NOMO-1 treated with dmso at 0.1 percent for 144 hours (cell line): ENCODE results near the gene CILP2.

ENCODE experiments used
- DNase-seq: peaks from one replicate; lab custom pipeline; 2025; ENCODE audit not compliant: unreplicated experiment; lab: John Stamatoyannopoulos, UW

Gene CILP2

GRCh38 chr19:19505669-19506326, 32.3 kb upstream of the CILP2 start:
- no peak for DNase-seq

DNA sequence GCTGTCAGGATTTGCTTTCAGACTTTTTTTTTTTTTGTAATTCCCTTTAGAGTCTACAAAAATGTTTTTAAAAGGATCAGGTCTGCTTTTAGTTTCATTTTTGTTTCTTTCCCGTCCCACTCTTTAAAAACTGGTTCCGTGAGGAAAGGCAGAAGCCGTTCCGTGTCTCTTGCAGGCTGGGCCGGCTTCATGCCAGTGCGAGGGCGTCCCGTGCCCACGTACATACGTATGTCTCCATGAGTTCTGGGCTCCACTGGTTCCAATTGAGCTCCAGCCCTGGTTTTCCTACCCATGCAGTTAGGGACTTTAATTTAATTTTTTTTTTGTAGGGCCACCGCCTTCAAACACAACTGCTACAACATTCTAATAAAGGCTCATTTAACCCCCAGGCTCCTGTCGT, 31.5 kb upstream of the CILP2 start:
- no peak for DNase-seq

DNA sequence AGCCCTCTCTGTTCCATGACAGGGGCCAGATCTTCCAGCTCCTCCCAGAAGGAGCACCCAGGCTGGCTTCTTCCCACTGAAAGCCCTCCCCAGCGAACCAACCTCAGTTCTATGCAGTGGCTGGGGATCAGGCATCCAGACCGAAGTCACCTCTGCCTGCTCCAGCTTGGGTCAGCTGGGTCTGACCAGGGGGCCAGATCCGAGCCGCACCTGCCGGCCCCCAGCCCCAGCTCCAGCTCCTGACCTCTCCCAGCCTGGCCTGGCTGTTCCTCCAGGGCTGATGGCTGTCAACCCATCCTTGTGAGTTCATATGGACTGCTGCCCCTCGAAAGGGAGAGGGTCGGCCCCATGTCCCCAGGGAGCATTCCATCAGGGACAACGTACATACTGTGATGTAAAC, 30.7 kb upstream of the CILP2 start:
- DNase-seq: no peak

- DNase-seq: no peak
Observed at GRCh38 chr19:19508217-19508616, 29.8 kb upstream of the CILP2 start.

- DNase-seq: no peak
Observed at GRCh38 chr19:19510432-19510831, 27.6 kb upstream of the CILP2 start.

DNA sequence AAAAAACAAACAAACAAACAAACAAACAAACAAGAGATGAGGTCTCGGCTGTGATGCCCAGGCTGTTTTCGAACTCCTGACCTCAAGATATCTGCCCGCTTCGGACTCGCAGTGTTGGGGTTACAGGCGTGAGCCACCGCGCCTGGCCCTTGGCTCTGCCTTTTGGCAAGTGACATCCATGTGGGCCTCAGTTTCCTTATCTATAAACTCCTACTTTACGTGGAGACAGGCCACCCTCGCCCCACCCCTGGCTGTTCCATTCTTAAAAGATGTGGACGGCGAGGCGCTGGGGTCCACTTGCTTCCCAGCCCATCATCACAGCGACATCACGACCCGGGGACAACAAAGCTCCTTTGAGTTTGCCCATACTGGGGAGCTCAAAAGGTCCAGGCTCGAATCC, 24.4 kb upstream of the CILP2 start:
- no peak for DNase-seq

GRCh38 chr19:19514215-19514657, 23.8 kb upstream of the CILP2 start:
- DNase-seq: no peak

DNA sequence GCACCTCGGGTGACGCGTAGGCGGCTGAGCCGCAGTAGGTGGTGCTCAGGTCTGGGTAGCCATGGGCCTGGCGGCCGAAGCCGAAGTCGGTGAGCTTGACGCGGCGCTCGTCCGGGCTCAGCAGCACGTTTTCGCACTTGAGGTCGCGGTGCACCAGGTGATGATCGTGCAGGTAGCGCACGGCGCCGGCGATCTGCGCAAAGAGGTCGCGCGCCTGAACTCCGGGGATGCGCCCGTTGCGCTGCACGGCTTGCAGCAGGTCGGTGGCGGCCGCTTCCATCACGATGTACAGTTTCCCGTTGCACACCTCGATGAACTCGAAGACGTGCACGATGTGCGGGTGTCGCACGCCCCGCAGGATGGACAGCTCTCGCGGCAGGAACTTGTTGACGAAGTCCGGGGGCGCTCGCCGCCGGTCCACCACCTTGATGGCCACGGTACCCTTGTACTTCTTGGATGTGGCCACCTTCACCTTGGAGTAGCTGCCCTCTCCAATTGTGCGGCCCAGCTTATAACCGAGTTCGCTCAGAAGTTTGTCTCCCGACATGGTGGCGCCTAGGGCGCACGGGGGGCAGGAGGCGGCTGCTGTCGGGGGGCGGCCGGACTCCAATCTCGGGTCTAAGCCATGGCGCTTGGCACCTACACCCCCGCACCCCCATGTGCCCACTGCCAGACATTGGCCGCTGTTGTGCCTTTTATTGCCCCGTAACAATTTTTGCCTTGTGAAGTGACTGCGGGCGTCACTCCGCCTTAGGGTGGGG, 23.0 kb upstream of the CILP2 start, which contains the start of gene TSSK6:
TSSK6 (minus strand) TSS at position 668 of the 761 bp plus-strand sequence; CDS start at position 547, 121 bp downstream.
- DNase-seq: no peak

DNA sequence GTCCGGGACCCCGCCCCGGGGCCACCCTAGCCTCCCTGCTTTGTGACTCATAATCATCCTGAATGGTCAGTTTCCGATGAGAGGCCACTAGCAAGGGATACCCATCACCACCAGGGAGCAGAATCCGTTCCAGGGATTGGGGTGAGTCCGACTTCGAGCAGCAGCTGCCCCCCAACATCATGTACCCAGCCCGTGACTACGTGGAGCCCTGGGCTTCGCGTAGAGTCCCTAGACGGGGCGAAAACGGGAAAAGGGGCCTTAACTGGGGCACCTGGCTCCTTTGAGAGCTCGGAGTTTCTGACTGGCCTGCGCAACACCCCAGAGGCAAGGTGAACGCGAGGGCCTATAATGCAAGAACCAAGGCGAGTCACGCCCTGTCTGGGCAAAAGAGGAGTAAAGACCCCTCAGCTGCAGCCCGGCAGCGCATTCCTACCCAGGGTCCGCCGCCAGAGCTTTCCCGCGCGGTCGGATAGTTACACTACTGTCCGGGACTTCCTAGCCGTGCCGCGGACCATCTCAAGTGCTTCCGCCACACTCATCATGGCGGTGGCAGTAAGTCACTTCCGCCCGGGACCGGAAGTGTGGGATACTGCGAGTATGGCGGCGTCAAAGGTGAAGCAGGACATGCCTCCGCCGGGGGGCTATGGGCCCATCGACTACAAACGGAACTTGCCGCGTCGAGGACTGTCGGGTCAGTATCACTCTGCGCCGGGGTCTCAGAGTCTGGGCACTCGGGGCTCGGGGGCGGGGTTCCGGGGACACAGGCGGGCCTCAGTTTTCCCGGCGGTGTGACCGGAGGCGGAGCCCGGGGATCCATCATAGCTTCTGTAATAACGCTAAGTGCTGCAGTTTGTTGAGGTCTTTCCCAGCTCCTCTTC, 22.2 kb upstream of the CILP2 start, which contains the start of gene NDUFA13:
NDUFA13 (plus strand) TSS at position 584 of the 878 bp plus-strand sequence; CDS start at position 598, 14 bp downstream.
- DNase-seq: peak; percentile 75

DNA sequence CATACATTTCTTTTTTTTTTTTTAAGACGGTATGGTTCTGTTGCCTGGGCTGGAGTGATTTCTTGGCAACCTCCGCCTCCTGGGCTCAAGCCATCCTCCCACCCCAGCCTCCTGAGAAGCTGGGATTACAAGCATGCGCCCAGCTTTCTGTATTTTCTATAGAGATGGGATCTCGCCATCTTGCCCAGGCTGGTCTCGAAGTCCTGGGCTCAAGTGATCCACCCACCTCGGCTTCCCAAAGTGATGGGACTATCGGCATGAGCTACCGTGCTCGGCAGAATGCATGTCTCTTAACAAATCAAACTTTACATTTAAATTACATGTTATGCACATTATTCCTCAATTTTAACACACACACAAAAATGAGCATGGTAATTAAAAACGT, 20.8 kb upstream of the CILP2 start:
- no peak for DNase-seq

GRCh38 chr19:19520989-19521388, 17.1 kb upstream of the CILP2 start:
- no peak for DNase-seq

GRCh38 chr19:19523177-19523576, 14.9 kb upstream of the CILP2 start:
- DNase-seq: no peak

DNA sequence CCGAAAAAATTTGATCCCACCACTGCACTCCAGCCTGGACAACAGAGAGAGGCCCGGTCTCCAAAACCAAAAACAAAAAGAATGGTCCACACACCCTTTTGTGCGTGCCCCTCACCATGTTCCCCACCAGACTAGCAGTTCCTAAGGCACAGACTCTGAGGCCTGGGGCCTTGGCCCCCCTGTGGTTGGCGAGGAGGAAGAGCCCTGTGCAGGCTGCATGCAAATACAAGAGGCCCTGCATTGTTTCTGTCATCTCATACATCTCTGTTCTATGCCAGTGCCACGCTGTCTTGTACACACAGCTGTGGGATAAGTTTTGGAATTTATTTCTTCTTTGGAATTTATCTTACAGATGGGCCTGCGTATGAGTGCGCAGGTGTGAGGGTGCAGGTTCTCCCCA, 14.0 kb upstream of the CILP2 start:
- DNase-seq: no peak

DNA sequence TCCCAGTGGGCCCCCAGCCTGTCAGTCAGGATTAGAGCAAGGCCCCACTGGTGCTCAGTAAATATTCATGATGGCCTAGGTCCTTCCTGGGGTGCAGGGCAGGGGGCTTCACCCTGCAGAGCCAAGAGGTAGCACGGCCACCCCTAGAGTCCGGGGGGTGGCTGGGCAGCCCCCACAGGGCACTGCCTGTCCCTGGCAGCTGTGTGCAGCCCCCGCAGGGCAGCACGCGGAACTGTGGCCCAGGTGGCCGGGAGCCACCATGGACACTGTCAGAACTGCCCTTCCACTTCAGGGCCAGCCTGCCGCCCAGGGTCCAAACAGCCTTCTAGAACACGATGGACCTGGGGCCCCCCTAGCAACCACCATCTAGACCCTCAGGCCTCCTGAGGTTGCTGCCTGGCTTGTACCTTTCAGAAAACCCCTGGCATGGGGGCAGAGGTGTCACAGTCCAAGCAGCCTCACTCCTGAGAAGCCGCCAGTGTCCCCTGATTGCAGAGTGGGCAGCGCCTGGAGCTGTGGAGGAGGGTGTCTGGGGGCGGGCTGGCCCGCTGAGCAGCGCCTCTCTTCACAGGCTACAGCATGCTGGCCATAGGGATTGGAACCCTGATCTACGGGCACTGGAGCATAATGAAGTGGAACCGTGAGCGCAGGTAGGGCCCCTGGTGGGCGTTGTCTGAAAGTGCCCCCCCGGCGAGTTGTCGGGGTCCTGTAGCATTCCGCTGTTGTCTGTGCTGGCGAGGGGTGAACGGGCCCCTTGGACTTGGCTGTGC, 12.3 kb upstream of the CILP2 start:
- DNase-seq: no peak

GRCh38 chr19:19526581-19527370, 11.3 kb upstream of the CILP2 start:
- no peak for DNase-seq

GRCh38 chr19:19527371-19527656, 10.8 kb upstream of the CILP2 start:
- DNase-seq: no peak

GRCh38 chr19:19527674-19528625, 10.1 kb upstream of the CILP2 start:
- no peak for DNase-seq

DNA sequence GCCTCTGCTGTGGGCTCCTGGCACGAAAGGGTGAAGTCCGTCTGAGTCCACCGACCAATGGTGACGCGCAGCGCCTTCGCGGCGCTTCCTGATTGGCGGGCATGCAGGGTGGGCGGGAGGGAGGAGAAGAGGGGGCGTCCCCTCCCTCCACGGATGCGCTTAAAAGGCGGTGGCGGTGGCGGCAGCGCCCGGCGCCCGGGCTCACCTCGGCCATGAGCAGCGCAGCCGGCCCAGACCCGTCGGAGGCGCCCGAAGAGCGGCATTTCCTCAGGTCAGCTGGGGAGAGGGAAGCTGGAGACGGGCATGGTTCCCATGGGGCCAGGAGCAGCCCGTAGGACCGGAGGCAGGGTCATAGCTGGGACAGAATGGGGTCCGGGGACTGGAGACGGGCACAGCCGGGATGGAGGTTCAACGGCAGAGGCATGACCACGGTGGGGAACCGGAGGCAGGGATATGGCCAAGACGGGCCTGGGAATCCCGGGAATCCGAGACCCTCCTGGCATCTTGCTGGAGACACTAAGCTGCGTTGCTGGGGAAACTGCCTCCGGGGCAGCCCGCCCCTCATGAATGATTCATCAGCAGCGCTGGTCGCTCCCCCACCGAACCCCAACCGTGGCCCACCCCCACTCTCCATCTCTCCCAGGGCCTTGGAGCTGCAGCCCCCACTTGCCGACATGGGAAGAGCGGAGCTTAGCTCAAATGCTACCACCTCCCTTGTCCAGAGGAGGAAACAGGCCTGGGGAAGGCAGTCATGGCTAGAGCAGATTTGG, 9.2 kb upstream of the CILP2 start, which contains the start of gene YJEFN3:
YJEFN3 (plus strand) TSS at position 191 of the 770 bp plus-strand sequence; CDS start at position 213, 22 bp downstream.
- DNase-seq: no peak
